Epithelial cell of esophagus (primary cell): Measurements from ENCODE around the gene CTRB2.

Source experiments
- DNase-seq: peaks from one replicate; pipeline ENCODE4 v3.0.0; 2010; ENCODE audit warnings: low read depth
- H3K4me3 ChIP-seq: 2 replicates; pipeline ENCODE4 v1.5.1; 2011; ENCODE audit warnings: mild to moderate bottlenecking, low read length, control low read depth
- TF ChIP-seq, protein P1 (sequence below): IDR thresholded peaks from 2 replicates; pipeline ENCODE4 v1.5.1; 2011; ENCODE audit warnings: low read depth, mild to moderate bottlenecking, low read length, control low read depth, inconsistent platforms; ENCODE audit not compliant: insufficient read depth; ENCODE audit errors: missing control alignments

Gene CTRB2

DNA sequence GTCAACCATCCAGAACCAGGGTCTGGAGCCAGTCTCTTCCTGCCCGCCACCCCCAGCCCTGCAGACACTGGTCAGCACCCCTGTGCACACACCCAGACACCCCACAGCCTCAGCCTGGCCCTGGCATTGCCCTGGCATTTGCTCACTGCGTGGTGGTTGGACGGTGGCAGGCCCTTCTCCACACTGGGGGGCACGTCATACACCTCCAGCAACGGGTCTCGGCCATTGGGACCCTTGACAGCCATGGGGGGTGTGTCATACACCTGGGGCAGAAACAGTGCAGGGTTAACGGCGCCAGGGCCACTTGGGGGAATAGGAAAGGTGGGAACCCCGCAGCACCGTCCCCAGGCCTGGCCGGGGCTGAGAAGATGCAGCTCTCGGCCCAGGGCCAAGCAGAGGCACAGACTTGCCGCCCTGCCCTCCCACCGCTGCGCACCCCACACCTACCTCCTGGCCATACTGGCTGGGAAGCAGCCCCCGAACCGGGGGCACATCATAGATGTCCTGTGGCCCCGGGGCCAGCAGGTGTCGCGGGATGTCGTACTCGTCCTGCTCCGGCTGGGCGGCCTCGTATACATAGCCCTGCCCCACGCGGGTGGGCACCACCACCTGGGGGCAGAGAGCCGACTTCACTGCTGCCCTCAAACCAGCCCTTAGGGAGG is 29.9 kb upstream of the CTRB2 start:
- DNase-seq = no peak
- no peak overlapping the region for H3K4me3 ChIP-seq
- TF ChIP-seq, protein P1, sequence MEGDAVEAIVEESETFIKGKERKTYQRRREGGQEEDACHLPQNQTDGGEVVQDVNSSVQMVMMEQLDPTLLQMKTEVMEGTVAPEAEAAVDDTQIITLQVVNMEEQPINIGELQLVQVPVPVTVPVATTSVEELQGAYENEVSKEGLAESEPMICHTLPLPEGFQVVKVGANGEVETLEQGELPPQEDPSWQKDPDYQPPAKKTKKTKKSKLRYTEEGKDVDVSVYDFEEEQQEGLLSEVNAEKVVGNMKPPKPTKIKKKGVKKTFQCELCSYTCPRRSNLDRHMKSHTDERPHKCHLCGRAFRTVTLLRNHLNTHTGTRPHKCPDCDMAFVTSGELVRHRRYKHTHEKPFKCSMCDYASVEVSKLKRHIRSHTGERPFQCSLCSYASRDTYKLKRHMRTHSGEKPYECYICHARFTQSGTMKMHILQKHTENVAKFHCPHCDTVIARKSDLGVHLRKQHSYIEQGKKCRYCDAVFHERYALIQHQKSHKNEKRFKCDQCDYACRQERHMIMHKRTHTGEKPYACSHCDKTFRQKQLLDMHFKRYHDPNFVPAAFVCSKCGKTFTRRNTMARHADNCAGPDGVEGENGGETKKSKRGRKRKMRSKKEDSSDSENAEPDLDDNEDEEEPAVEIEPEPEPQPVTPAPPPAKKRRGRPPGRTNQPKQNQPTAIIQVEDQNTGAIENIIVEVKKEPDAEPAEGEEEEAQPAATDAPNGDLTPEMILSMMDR = no peak

DNA sequence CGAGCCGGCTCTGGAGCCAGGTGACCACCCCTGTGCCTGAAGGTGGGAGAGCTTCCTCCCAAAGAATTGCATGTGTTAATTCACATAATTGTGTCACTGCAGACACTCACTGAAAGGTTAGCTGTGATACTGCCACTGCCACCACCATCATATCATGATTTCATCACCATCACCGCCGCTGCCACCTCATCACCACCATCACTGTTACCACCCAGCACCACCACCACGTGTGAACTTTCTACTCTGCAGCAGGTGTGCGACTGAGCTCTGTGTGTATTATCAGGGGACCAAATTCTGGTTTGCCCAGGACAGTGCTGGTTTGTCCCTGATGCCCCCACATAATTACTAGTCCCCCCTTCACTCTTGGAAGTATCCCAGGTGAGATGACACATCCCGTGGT is 29.3 kb upstream of the CTRB2 start:
- TF ChIP-seq, protein P1 = no peak
- H3K4me3 ChIP-seq = no peak overlapping the region
- no peak for DNase-seq

DNA sequence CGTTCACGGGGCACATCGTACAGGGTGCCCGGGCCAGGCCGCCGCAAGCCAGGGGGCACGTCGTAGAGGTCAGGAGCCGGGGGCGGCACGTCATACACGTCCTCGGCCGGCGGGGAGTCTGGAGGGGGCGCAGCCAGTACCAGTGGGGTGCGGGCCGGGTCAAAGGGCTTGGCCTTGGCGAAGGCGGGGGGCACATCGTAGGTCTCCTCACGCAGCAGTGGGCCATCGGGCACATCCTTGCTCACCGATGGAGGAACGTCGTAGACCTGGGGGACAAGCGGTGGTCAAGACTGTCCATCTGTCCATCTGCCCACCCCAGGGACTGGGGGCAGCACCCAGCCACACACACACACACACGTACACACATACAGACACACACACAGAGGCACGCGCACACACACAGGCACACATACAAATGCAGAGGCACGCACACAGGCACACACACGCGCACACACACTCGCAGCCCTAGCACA is 28.8 kb upstream of the CTRB2 start:
- TF ChIP-seq, protein P1 = no peak
- DNase-seq = no peak
- H3K4me3 ChIP-seq = no peak overlapping the region

DNA sequence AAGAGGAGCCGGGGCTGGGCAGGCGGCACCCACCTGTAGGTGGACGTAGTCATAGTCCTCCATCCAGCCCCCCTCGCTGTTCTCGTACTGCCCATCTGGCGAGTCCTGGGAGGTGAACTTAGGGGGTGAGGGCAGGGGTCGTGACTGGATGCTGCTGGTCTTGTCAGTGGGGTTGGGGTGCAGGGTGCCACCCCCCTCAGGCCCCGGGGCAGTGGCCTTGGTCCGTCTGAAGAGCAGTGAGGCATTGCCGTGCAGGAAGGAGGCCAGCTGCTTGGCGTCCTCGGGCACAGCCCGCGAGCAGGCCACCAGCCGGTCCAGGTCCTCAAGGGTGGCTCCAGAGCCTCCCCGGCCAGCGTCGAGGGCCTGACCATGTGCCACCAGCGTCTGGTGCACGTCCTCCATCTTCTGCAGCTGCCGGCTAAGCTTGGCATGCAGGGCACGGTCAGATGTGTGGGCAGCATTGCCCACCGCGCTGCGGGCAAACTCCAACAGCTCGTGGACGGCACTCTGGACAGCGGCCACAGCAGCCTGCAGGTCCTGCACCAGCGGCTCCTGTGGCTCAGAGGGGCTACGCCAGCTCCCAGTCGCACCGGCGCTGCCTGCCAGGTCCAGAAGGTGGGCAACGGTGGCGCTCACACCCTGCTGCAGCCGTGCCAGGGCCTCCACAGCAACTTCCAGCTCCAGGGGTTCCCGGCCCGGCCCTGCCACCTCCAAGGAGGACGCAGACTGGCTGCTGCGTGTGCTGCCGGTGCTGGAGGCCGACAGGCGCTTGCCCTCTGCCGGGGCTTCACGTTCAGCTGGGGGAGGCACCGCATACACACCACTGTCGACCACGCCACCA is 28.1 kb upstream of the CTRB2 start:
- no peak for DNase-seq
- H3K4me3 ChIP-seq = no peak overlapping the region
- TF ChIP-seq, protein P1 = no peak

DNA sequence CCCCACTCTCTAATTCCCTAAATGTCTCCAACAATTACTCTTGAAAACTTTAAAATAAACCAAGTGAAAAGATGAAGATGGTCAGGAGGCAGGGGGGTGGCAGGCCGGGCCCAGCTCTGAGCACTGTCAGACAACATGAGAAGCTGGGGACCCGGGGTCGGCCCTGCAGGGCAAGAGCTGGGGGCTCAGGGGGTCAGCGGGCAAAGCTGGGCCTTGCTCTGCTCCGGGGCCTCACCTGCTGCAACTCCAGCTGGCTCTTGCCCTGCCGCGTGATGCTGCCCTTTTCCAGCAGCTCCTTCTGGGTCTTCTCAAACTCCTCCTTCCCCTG is 26.6 kb upstream of the CTRB2 start:
- H3K4me3 ChIP-seq = no peak overlapping the region
- TF ChIP-seq, protein P1 = no peak
- no peak for DNase-seq

DNA sequence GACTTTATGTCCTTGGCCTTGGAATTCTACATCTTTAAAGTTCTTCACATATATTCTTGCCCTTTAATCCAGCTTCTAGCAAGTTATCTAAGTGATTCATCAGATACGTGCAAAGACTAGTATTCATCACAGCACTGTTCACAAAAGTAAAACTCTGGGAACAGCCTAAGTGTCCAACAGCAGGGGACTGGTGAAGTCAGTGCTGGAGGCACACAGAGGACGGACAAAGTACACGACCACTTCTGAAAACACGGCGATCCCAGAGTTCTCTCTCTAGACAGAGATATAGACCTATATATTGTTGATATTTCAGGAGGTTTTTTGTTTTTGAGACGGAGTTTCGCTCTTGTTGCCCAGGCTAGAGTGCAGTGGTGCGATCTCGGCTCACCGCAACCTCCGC is 24.6 kb upstream of the CTRB2 start:
- no peak for DNase-seq
- H3K4me3 ChIP-seq = no peak overlapping the region
- TF ChIP-seq, protein P1 = no peak
